Fibroblast of pulmonary artery (primary cell): ENCODE data around the gene PPP1R12B.
A peak's percentile ranks its signal among the peaks of the same experiment; 100 is the strongest.
"Not testable (repeated sequence)": the region's sequence is repeated elsewhere in the genome, so short reads cannot be mapped to it uniquely, and the experiment has no call there.

Source experiments
- DNase-seq: peaks from one replicate; pipeline ENCODE4 v3.0.0-alpha.2; 2010; ENCODE audit warnings: low read depth
- H3K4me3 ChIP-seq: replicated peaks from 2 replicates; pipeline ENCODE4 v1.5.1; 2011; ENCODE audit warnings: low read depth, mild to moderate bottlenecking, control low read depth, low read length, moderate library complexity
- TF ChIP-seq, protein P1 (sequence below): IDR thresholded peaks from 2 replicates; pipeline ENCODE4 v1.5.1; 2011; ENCODE audit warnings: mild to moderate bottlenecking, control low read depth, low read length, inconsistent platforms; ENCODE audit errors: missing control alignments

Gene PPP1R12B

DNA sequence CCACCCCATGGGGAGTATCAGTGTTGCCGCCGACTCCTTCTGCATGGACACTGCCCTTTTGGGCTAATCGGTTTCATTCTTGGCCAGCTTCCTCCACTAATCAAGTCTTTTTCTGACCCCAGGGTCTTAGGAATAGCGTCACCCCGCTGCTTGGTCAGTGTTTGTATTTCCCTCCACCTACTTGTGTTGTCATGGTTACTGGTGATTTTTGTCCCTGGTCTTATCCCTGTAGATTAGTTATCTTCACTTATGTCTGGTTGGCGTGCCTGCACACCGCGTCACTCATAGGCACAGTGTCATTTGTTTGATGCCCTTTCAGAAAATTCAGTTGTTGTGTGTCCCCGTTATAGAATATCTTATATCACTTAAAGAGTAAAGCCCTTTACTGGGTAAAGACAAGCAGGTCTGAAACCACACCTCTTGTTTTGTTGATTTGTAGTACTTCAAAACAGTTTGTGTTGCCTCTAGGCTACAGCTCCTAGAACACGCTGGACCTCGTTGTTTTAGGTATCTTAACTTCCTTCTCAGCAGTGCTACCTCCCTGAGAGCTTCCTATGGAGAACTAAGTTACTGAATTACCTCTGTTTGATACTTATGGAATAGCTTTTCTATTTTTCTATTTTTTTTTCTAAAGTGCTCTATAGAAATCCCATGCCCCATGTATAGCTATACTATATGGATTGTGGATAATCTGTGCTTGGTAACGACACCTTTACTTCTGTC lies 868 bp downstream of the PPP1R12B start:
- peak overlapping the region; percentile 65 for H3K4me3 ChIP-seq
- TF ChIP-seq, protein P1, sequence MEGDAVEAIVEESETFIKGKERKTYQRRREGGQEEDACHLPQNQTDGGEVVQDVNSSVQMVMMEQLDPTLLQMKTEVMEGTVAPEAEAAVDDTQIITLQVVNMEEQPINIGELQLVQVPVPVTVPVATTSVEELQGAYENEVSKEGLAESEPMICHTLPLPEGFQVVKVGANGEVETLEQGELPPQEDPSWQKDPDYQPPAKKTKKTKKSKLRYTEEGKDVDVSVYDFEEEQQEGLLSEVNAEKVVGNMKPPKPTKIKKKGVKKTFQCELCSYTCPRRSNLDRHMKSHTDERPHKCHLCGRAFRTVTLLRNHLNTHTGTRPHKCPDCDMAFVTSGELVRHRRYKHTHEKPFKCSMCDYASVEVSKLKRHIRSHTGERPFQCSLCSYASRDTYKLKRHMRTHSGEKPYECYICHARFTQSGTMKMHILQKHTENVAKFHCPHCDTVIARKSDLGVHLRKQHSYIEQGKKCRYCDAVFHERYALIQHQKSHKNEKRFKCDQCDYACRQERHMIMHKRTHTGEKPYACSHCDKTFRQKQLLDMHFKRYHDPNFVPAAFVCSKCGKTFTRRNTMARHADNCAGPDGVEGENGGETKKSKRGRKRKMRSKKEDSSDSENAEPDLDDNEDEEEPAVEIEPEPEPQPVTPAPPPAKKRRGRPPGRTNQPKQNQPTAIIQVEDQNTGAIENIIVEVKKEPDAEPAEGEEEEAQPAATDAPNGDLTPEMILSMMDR = no peak
- DNase-seq = peak; percentile 86

DNA sequence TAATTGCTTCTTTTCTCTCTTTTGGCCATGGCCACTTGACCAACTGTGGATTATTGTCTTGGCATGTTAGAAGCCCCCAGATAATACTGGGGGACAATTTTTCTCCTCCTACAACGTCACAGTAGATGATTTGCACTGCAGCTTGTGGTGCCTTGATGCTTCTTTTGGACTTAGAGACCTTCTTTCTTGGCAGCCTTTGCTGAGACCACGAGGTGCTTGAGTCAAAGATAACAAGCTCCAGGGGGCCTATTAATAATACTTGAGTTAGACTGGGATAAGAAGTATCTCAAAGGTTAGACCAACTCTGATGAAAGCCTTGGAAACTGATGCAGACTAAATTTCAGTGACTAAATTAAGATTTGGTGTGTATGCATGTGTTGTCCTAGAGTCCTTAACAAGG lies 3.2 kb downstream of the PPP1R12B start:
- no peak overlapping the region for H3K4me3 ChIP-seq
- TF ChIP-seq, protein P1 = no peak
- peak; percentile 22 for DNase-seq

DNA sequence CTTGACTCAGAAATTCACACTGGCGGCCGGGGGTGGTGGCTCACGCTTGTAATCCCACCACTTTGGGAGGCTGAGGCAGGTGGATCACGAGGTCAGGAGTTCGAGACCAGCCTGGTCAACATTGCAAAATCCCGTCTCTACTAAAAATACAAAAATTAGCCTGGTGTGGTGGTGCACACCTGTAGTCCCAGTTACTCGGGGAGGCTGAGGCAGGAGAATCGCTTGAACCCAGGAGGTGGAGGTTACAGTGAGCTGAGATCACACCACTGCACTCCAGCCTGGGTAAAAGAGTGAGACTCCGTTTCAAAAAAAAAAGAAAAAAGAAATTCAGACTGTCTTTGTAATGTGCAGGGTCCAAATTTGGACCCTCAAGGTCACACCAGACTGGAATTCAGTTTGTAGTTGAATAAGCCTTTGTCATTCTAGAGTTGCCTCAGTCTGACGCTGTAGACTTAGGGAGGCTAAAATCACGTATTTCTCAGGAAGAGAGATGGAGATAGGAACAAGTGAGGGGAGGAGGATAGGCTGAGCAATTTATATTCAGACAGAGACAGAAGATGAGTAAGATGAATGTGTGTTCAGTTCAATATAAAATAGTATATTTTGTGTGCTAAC lies 4.2 kb downstream of the PPP1R12B start:
- H3K4me3 ChIP-seq, DNase-seq: not testable (repeated sequence)

DNA sequence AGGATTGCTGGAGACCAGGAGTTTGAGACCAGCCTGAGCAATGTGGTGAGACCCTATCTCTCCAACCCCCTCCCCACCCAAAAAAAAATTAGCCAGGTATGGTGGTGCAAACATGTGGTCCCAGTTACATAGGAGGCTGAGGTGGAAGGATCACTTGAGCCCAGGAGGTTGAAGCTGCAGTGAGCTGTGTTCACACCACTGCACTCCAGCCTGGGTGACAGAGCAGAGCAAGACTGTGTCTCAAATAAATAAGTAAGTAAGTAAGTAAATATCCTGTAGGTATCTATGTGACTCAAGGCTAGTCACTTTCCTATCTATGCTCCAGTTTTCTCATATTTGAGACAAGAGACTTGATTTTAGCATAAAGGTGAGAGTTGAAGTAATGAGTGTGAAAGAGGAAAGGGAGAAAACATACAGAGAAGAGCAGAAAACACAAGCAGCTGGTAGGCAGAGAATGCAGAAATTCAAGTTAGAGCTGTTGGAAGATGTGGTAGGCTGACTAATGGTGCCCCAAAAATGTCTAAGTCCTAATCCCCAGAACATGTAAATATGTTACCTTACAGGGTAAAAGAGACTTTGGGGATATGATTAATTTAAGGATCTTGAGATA lies 7.5 kb downstream of the PPP1R12B start:
- no peak overlapping the region for H3K4me3 ChIP-seq
- TF ChIP-seq, protein P1 = no peak
- DNase-seq = no peak

DNA sequence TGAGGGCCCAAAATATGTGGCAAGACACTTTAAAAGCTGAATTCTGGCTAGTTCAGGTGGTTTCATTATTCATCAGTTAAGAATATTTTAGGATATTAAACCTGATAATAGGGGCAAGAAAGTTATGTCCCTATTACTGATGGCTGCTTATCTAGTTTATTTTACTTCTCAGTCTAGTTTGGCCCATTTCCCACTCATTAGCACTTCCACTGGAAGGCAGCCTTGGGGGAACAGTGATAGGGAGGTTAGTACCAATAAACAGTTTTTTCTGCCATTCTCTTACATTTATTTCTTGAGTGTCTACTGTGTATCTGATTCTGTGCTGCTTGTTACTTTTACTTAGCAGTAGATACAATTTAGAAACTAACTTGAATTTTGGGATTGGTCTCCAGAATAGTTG lies 9.0 kb downstream of the PPP1R12B start:
- DNase-seq = no peak
- TF ChIP-seq, protein P1 = no peak
- H3K4me3 ChIP-seq = no peak overlapping the region

DNA sequence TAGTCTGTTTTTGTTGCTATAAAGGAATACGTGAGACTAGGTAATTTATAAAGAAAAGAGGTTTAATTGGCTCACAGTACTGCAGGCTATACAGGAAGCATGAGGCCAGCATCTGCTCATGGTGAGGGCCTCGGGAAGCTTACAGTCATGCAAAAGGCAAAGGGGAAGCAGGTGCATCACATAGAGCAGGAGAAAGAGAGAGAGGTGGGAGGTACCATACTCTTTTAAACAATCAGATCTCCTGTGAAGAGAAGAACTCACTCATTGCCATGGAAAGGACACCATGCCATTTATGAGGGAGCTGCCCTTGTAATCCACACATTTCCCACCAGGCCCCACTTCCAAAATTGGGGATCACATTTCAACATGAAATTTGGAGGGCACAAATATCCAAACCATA lies 12.7 kb downstream of the PPP1R12B start:
- TF ChIP-seq, protein P1 = no peak
- no peak overlapping the region for H3K4me3 ChIP-seq
- DNase-seq = no peak

DNA sequence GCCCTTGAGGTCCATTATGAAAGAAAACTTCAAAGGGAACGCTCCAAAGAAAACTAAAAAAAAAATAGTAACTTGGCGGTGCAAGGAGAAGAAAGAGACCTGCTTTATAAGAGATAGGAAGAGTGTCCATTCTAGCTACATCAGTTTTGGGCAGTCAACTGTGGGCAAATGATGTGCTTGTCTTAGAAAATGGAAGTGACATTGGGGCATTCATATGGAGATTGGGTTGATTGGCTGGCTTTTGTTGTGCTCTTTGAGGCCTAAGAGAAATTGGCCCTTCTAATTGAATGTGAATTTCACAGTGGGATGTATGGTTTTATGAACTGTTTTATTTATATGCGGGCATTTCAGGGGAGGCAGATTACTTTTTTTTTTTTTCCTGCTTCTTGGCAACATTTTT lies 13.2 kb downstream of the PPP1R12B start:
- TF ChIP-seq, protein P1 = no peak
- no peak for DNase-seq
- no peak overlapping the region for H3K4me3 ChIP-seq
